Stimulated activated CD4-positive, alpha-beta T cell treated with anti-CD3 and anti-CD28 coated beads, Interleukin-1b, Interleukin-23, amount 100 ng/mL, for 4 hours (primary cell): ENCODE measurements around the gene MIER1.
A peak's percentile ranks its signal among the peaks of the same experiment; 100 is the strongest.

Source experiments
- DNase-seq, 2 donors: peaks; one replicate each; pipeline ENCODE4 v3.0.0-alpha.2; 2020; ENCODE audit warnings: low read depth in 2 of 2

MIER1 gene

DNA sequence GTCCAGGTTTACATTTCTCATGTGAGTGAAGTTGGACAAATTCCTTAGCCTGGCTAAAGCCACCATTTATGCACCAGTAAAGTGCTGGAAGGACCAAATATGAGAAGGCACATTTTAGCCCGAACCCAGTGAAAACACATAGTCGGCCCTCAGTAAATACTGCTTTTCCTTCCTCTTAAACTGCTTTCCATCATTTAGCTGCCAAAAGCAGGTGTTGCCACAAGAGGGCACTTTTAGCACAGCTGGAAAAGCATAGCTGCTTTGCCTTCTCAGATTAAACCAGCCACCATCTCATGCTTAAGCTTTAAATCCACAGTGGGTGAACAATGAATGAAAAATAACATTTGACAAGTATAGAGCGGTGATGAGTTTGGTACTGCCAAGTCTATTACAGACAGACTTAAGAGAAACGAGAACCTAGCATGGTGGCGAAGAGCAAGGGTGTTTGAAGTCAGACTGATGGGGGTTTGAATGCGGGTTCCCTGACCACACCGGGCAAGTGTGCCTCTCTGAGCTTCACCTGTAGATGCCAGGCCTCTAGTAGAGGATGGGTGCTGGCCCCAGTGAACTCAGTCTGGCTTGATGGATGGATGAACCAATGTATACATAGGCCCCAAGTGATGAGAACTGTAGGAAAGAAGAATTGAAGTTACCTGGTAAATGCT lies 71.4 kb downstream of the MIER1 start:
- peak; percentile 22 to 41 for DNase-seq

DNA sequence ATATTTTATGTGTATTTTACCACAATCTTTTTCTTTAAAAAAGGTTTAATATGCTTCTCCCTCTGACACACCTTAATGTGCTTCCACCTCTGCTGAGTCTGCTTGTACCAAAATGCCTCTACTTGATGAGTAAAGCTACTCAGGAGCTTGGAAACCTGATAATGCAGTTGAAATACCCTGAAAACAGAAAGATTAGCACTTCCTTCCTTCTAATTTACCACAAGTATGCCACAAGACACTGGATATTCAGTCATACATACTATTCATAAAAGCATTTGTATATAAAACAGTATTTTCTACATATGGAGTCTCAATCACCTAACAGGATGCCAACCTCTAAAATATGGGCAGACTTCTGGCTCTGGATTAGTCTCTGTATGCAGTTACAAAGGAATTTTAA lies 74.2 kb downstream of the MIER1 start:
- DNase-seq: no peak

DNA sequence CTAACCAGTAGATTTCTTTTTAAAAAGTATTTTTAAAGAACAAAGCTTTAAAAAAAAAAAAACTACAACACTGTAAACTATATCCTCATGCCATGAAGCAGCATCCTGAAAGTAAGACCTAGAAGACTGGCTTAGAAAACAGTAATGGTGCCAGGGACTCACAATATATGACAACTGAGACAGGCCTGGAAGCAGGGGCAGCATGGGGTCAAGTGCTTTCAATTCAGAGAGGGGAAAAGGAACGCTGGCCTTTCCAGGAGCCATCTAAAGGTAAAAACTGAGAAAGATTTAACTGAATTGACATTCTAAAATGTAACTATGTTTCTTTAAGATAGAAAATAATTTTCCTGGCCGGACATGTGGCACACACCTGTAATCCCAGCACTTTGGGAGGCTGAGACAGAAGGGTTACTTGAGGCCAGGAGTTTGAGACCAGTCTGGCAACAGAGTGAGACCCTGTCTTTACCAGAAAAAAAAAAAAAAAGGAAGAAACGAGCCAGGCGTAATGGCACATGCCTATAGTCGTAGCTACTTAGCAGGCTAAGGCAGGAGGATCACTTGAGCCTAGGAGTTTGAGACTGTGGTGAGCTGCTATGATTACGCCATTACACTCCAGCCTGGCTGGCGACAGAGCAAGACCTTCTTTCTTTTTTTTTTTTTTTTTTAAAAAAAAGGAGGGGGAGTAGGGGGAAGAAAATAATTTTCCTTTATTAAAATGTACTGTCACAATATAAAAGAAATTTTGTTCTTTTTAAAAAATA lies 75.0 kb downstream of the MIER1 start:
- no peak for DNase-seq

DNA sequence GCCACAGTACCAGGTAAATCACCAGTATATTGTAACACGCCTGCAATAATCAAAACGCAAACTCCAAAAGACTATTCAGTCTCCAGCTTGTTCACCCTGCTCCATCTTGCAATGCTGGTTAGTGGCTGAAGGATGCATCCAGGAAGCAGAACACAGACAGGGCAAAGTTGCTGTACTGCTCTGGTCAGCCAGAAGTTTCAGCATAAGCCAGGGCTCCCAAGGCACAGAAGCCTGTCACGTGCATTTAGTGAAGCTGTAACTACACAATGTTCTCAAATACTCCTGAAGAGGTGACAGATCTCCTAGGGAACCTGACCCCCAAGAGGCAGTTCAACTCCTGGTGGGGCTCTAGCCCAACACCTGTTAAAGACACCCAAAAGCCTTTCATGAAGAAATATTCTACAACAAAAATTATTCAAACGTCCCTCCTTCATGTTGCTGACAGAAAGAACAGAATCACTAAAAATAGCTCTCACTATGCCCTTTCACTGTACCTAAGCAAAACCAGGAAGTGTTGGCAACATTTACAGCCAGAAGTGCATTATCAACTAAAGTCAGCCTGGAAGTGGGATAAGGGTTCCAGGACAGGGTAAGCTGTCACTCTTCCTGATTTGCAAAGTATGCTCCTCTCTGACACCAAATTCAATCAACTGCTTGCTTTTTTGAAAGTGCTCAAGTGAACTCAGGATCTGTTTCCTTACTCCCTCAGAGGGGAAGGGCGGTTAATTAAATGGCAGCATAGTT lies 77.1 kb downstream of the MIER1 start:
- DNase-seq: no peak

DNA sequence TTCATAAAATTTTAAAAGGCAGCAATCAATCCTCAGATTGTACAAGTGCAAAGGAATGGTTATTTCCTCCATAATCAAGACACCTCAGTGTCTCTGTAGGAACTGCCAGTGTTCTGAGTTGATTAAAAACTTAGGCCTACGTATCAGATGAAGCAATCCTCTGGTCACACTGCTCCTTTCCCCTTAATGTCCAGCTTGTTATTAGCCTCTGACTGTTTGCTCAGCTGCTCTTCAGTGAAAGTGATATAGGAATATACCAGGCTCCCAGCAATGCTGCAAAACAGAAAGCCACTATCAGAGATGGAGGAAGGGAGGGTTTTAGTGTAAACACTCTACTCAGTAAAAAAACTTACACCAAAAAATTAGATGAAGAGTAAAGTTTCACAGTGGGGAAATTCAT lies 79.4 kb downstream of the MIER1 start:
- DNase-seq: no peak

DNA sequence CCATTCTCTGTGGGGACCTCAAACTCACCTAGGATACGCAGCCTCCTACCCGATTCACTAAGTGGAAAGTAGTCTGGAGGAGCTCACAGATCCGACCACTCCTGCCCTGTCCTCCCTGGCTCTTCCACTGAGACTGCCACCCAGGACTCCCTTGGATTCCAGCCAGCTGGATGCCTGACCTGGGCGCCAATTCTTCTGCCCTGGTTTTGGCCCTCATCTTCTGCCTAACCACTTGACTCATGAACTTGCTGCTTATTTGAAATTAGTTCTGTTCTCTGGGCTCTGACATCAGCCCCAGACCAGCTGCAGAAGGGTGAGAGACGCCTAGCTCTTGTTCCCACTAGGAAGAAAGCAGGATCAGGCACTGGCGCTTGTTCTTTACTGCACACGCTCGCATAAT lies 80.3 kb downstream of the MIER1 start:
- DNase-seq: no peak

DNA sequence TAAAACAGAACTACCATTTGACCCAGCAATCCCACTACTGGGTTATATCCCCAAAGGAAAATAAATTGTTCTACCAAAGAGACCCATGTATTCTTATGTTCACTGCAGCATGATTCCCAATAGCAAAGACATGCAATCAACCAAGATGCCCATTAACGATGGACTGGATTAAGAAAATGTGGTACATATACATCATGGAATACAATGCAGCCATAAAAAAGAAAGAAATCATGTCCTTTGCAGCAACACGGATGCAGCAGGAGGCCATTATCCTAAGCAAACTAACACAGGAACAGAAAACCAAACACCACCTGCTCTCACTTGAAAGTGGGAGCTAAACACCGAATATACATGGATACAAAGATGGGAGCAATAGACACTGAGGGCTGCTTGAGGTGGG lies 85.0 kb downstream of the MIER1 start:
- DNase-seq: no peak

DNA sequence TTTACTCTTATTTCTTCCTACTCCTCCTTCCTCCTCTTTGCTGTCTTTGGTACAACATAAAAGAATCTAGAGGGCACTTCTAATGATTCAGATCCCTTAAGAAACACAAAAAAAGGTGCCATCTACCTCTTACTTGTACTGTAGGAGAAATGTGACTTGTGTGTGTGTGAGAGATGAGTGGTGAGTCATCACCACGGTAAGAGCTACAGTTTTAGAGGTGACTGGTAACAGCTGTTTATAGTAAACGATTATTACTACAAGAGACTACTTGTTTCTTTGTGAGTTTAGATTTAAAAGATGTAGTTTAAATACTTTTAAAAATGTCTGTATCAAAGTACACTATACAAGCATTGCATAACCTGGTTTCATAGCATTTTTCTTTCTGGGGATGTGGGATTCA lies 88.8 kb downstream of the MIER1 start:
- DNase-seq: no peak

DNA sequence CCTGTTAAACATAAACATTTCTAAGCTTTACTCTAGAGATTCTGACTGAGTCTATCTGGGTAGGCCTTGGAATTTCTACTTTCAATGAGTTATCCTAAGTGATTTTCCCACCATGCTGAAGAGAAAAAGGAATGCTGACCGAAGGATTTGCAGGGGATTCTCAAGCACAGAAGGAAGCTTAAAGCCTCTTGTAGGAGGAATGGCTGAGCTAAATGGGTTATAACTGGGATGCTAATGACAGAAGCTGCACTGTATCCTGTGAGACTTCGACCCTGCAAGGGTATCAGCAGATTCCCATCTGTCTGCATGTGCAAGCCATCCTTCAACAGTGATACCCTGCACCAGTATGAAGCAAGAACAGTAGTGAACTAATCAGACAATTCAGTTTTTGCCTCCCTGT lies 93.8 kb downstream of the MIER1 start:
- no peak for DNase-seq

DNA sequence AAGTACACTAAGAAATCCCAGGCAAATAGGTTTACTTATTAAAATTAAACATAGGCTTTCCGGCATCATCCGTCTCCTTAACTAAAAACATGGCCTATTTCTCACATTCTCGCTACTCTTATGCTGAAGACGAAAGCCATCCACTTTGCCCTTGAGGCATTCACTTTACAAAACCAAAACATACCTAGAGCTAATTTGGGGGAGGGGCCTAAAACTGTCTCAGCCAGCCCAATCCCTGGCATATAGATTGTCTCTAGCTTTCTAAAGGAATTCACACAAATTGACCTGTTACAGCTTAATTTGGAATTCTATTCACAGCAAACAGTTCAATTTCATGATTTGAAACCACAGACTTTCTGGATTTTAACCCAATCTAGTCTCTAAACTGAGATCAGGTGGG lies 94.3 kb downstream of the MIER1 start:
- no peak for DNase-seq

DNA sequence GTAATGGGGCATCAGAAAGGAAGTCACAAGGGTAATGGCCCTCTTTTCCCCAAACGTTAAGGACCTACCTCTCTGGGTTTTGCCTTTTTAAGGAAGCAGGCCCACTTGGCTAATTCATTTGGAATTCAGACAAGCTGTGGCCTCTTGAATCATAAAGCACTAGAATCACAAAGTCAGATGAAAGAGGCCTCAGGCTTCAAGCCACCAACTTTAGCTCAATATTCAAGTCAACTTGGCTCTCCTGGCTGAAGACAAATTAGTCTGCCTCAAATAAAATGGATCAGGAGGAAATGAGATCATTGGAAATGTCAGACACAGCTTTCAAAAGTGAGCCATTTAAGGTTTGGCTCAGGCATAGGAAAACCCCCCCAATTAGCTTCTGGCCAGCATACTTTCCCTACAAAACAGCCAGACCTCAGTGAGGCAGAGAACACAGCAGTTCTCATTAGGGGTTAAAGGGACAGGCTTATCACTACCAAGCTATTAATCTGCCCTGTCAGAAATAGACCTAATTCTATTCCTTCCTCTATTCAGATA lies 94.9 kb downstream of the MIER1 start:
- DNase-seq: no peak

DNA sequence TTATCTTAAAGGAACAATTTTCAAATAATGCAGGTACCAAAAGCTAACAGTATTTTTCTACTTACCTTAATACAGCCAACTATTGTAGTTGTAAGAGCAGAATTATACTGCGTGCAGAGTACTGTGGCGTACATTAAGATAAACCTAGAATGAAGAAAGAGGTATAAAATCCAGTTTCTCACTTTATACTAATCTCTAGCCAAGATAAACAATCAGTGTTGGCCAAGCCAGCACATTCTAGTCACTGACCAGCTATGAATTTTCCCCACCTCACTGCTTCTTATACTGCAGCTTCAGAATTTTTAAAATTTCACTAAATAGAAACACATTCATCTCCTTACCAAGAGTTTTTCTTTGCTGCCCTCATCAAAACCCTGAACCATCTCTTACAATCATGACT lies 95.5 kb downstream of the MIER1 start:
- DNase-seq: no peak

DNA sequence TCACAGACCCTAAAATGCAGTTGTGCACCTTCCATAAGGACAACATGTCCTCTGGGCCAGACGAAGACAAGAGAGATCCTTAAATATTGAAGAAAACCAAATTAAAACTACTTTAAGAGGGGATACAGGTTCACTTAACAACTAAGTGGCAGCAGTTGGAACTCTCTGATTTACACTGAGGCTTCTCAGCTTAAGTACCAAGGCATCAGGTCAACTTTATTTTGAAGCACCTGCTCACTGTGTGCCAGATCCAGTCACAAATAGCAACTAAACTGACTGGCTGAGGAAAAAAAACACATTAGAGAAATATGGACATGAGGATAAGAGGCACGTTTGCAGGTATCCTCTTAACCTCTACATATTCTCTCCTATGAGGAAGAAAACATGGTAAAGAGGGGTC lies 96.0 kb downstream of the MIER1 start:
- DNase-seq: no peak

DNA sequence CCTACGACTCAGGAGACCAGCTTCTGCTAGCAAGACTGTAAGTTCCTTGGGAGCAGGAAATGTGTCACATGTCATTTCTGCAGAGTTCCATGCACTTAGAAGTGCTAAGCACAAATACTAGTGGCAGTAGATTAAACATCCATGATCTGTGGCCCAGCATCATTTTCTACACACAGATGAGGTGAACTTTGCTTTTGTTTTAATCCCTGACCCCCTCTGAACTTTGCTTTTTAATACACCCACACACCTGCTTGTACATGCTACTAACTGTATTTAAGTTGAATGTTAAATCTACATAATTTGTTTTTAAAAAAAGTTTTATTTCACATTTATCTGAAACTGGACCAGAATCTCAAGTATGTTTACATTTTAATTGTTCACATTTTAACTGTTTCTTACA lies 104.7 kb downstream of the MIER1 start:
- DNase-seq: no peak

DNA sequence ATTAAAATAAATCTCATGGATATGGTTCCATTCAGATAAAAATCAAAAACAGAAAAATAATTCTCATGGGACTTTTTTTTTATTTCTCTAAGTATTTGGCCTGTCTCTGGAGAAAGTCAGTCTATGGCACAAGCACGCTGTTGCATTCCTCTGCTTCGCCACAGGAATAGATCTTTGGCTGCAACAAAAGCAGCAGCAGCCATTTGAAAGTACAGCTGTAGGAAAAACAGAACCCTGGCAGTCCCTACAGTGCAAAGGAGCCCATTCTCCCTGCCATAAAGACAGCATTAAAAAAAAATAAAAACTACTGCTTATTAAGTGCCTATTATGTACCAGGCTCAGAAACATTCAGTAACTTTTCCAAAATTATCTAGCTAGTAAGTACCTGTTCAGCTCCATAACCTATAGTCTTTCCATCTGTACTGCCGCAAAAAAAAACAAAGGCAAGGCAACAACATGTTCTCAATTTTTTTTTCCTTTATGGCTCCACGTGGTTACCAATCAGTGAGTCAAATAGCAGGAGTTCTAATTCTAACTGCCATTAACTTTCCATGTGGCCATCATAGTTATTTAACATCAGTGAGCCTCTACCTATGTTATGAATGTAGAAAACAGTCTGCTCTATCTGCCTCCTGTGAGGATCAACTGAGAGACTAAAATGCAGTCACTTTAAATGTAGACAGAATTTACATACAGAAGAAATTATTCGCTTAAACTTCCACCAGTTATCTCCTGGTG lies 106.5 kb downstream of the MIER1 start:
- DNase-seq: no peak

DNA sequence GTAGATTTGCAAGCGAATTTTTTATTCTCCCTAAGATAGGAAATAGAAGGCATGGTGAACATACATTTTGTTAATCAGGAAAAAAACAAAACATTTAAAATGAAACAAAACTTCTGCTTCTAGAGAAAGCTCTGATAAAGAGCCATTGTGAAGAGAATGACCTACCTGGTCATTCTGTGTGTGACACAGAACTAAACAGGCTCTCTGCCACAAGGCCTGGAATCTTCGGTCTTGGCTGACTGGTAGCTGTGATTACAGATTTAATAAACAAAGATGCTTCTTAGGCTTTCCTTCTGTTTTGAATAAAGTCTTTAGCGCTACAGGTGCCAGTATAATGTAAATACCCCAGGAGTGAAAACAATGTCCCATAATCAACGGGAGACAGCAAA lies 107.1 kb downstream of the MIER1 start:
- no peak for DNase-seq
